NCI-H1694 treated with DMSO at 0.1 percent for 48 hours (cell line): ENCODE measurements around the gene TNRC18.
A peak's percentile ranks its signal among the peaks of the same experiment; 100 is the strongest.
"Not testable (repeated sequence)": the region's sequence is repeated elsewhere in the genome, so short reads cannot be mapped to it uniquely, and the experiment has no call there.

ENCODE experiments used
- DNase-seq: peaks from one replicate; lab custom pipeline; 2025; lab: John Stamatoyannopoulos, UW

The TNRC18 gene

DNA sequence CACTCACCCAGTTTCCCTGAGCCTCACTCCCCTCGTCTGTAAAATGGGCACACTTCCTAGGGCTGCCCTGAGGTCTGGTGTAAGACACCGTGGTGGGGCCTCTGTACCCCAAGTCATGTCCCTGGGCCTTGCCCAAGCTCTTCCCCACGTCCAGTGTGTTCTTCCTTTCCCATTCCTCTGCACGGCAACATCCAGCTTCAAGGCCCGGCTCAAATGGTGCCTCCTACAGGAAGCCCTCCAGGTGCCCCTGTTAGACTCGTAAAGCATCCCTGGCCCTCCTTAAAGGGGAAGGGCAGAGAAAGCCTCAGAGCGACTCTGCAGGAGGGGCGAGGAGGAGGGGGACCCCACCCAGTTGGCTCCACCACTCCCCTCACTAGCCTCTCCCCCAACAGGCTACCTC, 132.3 kb downstream of the TNRC18 start:
- no peak for DNase-seq

DNA sequence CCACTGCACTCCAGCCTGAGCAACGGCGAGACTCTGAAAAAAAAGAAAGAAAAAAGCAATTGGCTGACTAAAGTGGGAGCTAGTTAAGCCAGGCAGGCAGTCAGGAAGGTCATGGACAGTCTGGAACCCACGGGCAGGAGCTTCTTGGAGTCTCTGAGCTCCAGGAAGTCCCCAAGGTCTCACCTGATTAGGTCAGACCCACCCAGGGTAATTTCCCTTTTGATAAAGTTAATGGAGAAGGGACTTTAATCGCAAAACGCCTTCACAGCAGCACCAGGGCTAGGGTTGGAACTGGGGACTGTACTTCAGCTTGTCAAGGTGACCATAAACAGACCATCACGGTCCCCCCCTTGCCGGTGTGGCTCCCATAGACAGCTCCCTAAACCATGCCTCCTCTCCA, 134.3 kb downstream of the TNRC18 start:
- no peak for DNase-seq

DNA sequence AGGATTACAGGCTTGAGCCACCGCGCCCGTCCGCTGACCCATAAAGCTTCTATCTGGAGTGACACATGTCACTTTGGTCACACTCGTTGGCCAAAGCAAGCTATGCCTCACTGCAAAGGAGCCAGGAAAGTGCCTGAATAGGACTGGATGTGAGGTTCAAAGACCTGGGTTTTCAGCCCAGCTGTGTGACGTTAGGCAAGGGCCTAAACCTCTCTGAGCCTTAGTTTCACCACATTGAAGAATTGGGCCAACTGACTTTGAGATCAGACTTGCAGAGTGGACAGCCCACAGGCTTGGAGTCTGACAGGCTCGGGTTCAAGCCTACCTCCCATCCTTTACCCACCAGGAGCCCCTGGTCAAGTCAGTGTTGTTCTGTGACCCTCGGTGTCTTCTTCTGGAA, 135.1 kb downstream of the TNRC18 start:
- DNase-seq: not testable (repeated sequence)

GRCh38 chr7:5287802-5288201, 135.8 kb downstream of the TNRC18 start:
- no peak for DNase-seq

GRCh38 chr7:5287373-5287772, 136.3 kb downstream of the TNRC18 start:
- not testable (repeated sequence) for DNase-seq

DNA sequence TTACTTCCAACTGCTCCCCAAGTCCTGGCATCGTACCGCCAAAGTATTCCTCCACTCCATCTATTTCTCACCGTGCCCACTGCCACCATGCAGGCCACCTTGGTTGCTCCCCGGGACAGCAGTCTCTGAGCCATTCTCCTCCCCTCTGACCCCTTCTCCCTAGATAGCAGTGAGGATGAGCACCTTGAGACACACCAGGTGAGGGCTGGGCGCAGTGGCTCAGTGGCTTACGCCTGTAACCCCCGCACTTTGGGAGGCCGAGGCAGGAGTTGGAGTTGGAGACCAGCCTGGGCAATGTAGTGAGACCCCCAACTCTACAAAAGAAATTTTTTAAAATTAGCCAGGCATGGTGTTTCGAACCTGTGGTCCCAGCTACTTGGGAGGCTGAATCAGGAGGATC, 136.7 kb downstream of the TNRC18 start:
- no peak for DNase-seq

GRCh38 chr7:5284304-5285281, 139.0 kb downstream of the TNRC18 start:
- DNase-seq: peak; percentile 87

DNA sequence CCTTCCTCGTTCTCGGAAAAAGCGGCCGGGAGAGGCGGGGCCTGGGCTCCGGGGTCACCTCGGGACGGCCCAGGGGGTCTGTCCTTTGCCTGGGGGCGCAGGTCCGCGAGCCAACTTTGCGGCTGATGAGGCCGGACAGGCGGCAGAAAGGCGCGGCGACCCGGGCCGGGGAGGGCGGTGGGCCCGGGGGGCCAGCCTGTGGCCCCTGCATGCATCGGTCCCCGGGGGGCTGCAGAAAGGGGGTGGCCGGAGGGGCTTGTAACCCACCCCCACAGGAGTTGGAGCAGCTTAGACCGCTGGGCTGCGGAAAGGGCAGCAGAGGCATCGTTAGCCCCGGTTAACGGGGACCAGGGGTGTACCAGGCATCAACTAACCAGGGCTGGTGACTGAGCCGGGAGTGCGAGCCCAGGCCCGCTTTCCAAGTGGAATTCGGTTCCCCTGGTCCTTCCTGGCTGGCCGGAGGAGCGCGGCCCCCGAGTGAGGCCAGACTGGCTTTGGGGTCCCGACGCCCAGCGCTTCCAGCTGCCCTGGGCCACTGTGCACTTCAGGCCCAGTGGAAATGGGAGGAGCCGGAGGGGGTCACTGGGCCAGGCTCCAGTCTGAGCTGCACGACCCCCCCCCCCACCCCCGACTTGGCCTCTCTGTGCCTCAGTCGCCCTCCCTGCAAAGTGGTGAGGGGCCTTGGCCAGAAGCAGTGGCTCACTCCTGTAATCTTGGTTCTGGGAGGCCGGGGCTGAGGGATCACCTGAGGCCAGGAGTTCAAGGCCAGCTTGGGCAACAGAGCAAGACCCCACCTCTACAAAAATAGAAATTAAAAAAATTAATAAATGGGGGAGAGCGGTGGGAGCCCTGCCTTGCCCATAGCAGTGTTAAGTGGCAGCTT, 140.0 kb downstream of the TNRC18 start:
- DNase-seq: no peak

DNA sequence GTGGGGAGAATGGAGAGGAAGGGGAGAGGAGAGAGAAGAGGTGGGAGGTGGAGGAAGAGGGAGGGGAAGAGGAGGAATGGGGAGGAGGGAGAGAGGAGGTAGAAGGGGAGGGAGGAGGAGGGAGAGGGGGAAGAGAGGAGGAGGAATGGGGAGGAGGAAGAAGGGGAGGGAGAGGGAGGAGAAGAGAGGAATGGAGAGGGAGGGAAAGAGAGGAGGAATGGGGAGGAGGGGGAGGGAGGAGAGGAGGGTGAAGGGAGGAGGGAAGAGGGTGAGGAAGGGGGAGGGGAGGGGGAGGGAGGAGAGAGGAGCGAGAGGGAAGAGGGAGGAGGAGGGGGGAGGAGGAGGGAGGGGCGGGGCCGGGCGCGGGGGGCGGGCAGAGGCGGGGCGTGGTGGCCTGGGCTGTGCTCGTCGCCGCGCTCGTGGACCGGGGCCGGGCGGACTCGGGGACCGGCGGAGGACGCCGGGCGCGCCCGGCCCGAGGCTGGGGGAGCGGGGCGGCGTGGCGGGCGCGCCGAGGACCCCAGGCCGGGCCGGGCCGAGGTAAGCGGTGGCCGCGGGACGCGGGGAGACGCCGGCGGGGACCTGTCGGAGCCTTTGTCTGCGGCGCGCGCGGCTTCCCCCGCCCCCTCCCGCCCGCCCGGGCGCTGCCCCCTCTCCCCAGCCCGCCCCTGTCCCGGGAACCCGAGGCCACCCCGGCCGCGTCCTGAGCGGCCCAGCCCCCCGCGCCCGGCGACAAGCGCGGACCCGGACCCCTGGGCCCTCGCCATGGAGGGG, 140.9 kb downstream of the TNRC18 start, which contains the start of gene SLC29A4:
Gene SLC29A4, plus strand, starts transcription at position 401 of the 774 bp plus-strand sequence. CDS start 4,874 bp downstream, outside the sequence.
- no peak for DNase-seq

DNA sequence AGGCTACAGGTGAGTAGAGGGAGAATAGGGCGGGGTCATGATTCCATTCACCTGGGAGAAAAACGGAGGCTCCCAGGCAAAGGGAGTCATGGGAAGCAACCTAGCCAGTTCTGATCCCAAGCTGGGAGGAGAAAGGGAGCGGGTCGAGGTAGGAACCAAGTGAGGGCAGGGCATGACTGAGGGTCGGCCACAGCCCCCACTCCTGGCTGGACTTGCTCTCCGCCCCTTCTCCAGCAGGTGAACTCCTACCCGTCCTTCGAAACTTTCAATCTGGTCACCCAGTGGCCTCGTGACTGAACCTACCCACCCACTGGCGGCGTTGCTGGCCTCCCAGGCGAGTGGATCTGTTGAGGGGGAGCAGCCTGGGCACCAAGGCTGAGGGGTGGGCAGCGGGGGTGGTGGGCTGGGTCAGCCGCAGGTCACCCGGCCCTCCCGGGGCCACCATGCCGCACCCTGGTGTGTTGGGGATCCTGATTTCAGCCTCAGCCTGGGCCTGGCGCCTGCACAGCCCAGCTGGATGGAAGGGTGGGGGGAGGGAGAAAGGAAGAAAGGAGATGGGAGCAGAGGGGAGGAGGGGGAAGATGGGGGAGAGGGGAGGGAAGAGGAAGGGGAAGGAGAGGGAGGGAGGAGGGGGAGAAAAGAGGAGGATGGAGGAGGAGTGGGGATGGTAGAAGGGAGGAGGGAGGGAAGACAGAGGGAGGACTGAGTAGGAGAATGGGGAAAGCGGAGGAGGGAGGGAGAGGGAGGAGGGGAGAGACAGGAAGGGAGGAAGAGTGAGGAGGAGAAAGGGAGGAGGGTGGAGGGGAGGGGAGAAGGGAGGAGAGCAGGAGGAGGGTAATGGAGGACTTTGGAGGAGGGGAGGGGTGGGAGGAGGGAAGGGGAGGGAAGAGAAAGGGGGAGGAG, 141.8 kb downstream of the TNRC18 start:
- not testable (repeated sequence) for DNase-seq

DNA sequence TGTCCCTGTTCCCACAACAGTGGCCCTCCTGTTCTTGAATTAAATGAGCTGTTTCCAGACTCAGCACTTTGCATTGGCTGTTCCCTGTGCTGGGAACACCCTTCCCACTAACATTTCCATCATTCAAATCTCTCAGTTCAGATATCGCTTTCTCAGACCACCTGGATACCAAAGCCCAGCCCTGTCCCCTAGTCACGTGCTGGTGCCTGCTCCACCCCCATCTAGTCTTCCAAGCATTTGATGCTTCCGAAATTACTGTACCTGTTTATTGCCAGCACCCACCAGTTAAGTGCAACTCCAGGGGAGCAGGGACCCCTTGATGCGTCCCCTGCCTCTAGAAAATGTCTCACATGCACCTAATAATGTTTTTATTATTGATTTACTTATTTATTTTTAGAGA, 143.9 kb downstream of the TNRC18 start:
- no peak for DNase-seq

DNA sequence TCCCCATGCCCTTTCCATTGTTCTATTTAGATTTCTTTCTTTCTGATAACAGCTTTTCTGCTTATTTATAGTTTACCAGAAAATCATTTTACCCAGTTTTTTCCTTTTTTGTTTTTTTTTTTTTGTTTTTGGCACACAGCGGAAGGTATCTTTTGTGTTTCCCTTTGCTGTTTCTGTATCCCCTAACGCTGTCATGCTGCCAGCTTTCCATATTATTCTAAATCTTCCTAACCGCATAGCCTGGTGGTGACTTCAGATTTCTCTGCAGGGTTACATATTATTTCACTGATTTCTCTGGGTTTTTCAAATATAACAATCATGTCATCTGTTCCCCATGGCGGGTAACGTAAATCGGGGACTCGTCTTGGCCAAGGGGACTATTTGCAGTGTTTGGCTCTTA, 144.9 kb downstream of the TNRC18 start:
- no peak for DNase-seq

GRCh38 chr7:5276611-5277010, 147.0 kb downstream of the TNRC18 start:
- peak; percentile 80 for DNase-seq

DNA sequence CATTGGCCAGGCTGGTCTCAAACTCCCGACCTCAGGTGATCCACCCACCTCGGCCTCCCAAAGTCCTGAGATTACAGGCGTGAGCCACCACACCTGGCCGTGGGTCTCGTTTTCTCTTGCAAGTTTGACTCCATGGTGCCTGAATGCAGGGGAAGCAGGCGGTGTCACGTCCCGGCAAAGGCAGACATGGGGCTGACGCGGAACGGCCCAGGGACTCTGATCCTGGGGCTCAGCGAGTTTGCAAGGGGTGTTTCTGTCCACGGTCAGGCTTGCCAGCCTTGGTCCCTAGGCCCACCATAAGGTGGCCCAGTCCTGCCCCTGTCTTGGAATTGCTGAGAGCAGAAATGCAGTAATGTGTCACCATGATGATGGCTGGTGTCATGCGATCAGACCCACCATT, 147.5 kb downstream of the TNRC18 start:
- not testable (repeated sequence) for DNase-seq

DNA sequence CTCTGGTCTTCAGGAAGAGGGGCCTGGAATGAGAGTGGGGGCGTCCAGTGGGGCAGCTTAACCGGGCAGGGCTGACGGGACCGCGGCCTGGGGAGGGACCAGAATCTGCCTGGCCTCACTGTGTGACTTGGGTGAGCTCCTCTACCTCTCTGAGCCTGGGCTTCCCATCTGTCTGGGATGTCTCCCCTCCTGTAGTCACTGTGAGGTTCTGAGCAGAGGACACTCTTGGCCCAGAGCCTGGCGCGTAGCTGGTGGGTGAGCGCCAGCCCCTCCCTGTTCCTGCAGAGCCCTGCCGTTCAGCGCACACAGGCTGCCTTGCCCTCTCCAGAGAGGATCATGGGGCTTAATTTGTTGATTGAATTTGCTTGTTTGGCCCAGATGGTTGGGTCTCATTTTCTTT, 148.1 kb downstream of the TNRC18 start:
- DNase-seq: peak; percentile 83

- peak; percentile 22 for DNase-seq
Measured at GRCh38 chr7:5274985-5275431, 148.6 kb downstream of the TNRC18 start.

DNA sequence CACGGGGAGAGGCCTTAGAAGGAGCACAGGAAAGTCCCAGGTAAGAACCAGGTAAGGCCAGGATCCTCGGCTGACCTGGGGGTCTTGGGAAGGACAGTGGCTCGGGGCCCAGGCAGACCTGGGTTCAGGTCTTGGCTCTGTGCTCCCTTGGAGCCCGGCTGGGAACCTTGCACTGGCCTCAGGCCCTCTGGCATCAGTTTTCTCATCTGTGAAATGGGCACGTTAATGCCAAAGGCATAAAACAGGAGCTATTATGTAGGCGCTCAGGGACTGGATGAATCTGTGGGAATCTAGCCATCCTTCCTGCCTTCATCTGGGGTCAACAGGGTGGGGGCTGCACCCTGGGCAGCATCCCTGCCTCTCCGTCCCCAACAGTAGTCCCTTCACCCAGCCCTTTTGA, 149.2 kb downstream of the TNRC18 start:
- no peak for DNase-seq

DNA sequence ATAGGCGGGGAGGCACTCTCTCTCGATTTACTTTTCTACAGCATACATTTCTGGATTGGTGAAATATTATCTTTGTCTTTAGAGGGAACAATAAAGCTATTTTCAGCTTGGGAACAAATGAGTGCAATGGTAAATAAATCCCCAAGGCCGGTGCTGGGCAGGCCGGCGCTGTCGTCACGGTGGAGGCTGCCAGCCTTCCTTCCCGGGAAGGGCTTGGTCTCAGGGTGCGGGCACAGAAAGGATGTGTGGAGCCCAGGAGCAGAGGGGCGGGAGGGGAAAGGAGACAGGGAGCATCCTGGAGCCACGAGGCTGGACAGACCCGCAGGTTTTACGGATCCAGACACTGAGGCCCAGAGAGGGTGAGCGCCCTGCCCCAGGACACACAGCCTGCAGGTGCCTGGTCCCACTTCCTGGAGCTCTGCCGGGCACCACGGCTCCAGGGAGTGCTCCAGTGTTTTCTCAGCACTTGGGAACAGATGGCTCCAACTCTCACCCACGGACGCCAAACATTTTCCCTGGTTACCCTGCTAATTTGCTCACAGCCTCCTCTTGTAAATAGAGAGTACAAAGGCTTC, 149.7 kb downstream of the TNRC18 start:
- DNase-seq: peak; percentile 51

DNA sequence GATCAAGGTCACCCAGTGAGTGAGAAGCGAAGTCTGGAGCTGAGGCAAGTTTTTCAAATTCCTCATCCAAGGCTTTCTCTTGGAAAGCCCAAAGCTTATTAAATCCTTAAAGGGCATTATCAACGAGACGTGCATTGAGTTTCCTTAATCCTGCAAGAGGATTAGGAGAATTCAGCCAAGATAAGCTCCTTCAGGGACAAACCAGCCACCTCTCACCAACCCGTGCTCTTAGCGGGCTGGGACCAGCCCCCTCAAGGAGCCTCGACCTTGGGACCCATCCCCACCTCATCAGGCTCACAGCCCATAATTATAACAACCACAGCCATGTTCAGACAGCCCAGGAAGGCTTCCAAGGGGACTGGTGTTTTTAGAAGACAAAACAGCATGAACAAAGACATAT, 152.8 kb downstream of the TNRC18 start:
- no peak for DNase-seq

- not testable (repeated sequence) for DNase-seq
Measured at GRCh38 chr7:5269992-5270657, 153.5 kb downstream of the TNRC18 start.
